ENCODE results near the gene MGME1.

Gene MGME1

DNA sequence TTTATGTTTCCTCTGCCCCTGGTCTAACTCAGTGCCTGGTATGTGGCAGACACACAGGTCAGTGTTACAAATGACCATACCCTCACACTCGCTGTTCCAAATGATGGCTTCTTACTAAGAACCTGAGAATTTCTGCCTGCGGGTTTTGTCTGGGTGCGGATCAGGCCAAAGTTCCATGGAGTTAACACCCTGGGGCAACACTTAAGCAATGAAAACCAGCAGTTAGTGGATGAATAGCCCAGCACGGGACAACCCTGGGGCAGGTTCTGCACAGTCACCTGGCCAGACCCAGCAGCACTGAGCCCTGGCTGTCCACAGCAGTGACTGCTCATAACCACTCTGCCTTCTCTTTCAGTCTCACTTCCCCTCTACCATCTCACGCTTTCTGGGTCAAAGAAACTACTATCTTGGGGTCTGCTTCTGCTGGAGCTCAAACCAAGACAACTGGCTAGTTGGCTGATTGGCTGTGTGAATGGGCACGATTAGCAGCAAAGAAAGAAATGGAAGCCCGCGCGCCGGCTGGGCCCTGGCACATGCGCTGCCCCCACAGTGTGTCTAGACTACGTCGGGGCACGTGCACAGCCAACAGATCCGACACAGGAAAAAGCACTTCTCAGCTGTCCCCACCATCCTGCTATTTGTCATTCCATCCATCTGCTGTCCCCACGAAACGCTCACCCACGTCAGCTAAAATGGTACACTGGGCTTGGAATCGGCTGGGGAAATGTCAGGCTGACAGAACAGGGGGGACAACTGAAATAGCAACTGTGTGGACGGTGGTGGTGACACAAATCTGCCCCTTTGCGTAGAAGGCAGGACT is 36.6 kb downstream of the MGME1 start:
- Mint-ChIP-seq H3K4me3 (peak overlapping the region; percentile 67), H3K9me3 (no peaks in the 10 kb centered on the region), H3K36me3 (no peaks in the 10 kb centered on the region), H3K27me3 (no peaks in the 10 kb centered on the region), H3K27ac (peak overlapping the region; percentile 32), H3K4me1 (peaks cover 18% of the 10 kb centered on the region)
- ATAC-seq (ENCODE audit: low read depth) = peak; percentile 82
- DNase-seq (ENCODE audit: low spot score in 2 of 2) = peak in 1 of 2 donors; percentile 33

GRCh38 chr20:18005990-18006364 is 37.2 kb downstream of the MGME1 start:
- ATAC-seq (ENCODE audit: low read depth) = no peak
- H3K36me3 Mint-ChIP-seq = no peaks in the 10 kb centered on the region

DNA sequence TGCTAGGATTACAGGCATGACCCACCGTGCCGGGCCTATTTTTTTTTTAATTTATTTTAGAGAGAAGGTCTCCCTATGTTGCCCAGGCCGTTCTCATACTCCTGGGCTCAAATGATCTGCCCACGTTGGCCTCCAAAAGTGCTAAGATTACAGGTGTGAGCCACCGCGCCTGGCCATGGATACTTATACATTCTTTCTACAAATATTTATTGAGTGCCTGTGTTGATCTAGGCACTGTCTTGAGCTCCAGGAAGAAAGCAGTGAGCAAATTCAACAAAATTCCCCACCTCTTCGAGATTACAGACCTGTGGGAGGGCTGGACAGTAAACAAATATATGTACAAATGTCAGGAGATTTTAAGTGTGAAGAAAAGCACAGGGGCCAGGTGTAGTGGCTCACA is 37.9 kb downstream of the MGME1 start:
- Mint-ChIP-seq H3K4me1 (peaks cover 18% of the 10 kb centered on the region), H3K27ac (no peak overlapping the region), H3K4me3 (no peak overlapping the region), H3K27me3 (no peaks in the 10 kb centered on the region), H3K36me3 (no peaks in the 10 kb centered on the region), H3K9me3 (no peaks in the 10 kb centered on the region)
- no peak for ATAC-seq (ENCODE audit: low read depth)
- no peak for DNase-seq (ENCODE audit: low spot score in 2 of 2)

More at GRCh38 chr20:18005990-18006364, 37.2 kb downstream of the MGME1 start:
- no peaks in the 10 kb centered on the region for H3K27me3 Mint-ChIP-seq
- no peak overlapping the region for H3K4me3 Mint-ChIP-seq
- H3K27ac Mint-ChIP-seq = peak overlapping the region; percentile 32
- DNase-seq (ENCODE audit: low spot score in 2 of 2) = no peak
- no peaks in the 10 kb centered on the region for H3K9me3 Mint-ChIP-seq
- H3K4me1 Mint-ChIP-seq = peaks cover 18% of the 10 kb centered on the region

DNA sequence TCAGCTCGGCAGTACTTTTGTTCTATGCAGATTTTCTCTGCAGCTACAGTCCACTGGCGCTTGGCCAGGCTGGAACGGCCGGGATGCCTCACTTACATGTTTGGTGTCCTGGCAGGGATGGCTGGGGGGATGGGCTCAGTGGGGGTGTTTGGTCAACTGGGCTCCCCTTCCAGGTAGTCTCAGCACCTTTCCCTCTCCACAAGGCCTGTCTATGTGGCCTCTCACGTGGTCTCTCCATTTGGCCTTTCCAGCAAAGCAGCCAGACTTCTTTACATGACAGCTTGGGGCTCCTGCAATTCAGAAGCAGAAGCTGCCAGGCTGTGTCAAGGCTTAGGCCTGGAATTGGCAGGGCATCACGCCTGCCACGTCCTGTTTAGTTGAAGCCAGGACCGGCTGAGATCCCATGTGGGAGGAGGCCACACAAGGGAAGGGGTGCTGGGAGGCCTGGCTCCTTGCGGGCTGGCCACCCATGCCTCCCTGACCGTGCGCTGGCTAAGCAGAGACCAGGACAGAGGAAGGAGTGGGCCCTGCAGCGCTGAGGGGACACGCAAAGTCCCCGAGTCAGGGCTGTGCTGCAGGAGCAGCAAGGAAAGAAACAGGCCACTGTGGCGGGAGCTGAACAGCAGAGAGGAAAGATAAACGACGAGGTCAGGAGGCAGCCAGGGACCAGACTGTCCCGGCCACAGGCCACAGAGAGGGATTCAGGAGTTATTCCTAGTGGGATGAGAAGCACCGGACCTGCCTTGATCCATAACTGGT is 38.9 kb downstream of the MGME1 start:
- Mint-ChIP-seq H3K9me3 (no peaks in the 10 kb centered on the region), H3K4me3 (no peak overlapping the region), H3K4me1 (peaks cover 22% of the 10 kb centered on the region), H3K27ac (no peak overlapping the region), H3K27me3 (peaks cover 2% of the 10 kb centered on the region), H3K36me3 (no peaks in the 10 kb centered on the region)
- DNase-seq (ENCODE audit: low spot score in 2 of 2) = no peak
- ATAC-seq (ENCODE audit: low read depth) = no peak

- peaks cover 2% of the 10 kb centered on the region for H3K27me3 Mint-ChIP-seq
- H3K9me3 Mint-ChIP-seq = no peaks in the 10 kb centered on the region
- ATAC-seq (ENCODE audit: low read depth) (no peak), DNase-seq (ENCODE audit: low spot score in 2 of 2) (no peak)
- H3K36me3 Mint-ChIP-seq = no peaks in the 10 kb centered on the region
- H3K4me3 Mint-ChIP-seq = no peak overlapping the region
- no peak overlapping the region for H3K27ac Mint-ChIP-seq
- peaks cover 16% of the 10 kb centered on the region for H3K4me1 Mint-ChIP-seq
Measured at GRCh38 chr20:18009116-18009515, 40.3 kb downstream of the MGME1 start.

- peaks cover 4% of the 10 kb centered on the region for H3K4me1 Mint-ChIP-seq
- H3K27ac Mint-ChIP-seq = no peak overlapping the region
- DNase-seq (ENCODE audit: low spot score in 2 of 2) (no peak), ATAC-seq (ENCODE audit: low read depth) (no peak)
- no peak overlapping the region for H3K4me3 Mint-ChIP-seq
- H3K36me3 Mint-ChIP-seq = no peaks in the 10 kb centered on the region
- peaks cover 2% of the 10 kb centered on the region for H3K27me3 Mint-ChIP-seq
- H3K9me3 Mint-ChIP-seq = no peaks in the 10 kb centered on the region
Measured at GRCh38 chr20:18011482-18011881, 42.7 kb downstream of the MGME1 start.

- DNase-seq (ENCODE audit: low spot score in 2 of 2) (no peak), ATAC-seq (ENCODE audit: low read depth) (no peak)
- no peaks in the 10 kb centered on the region for H3K9me3 Mint-ChIP-seq
- H3K27ac Mint-ChIP-seq = no peak overlapping the region
- H3K27me3 Mint-ChIP-seq = peaks cover 2% of the 10 kb centered on the region
- no peaks in the 10 kb centered on the region for H3K36me3 Mint-ChIP-seq
- H3K4me3 Mint-ChIP-seq = no peak overlapping the region
- peaks cover 4% of the 10 kb centered on the region for H3K4me1 Mint-ChIP-seq
Measured at GRCh38 chr20:18011951-18012645, 43.3 kb downstream of the MGME1 start.

DNA sequence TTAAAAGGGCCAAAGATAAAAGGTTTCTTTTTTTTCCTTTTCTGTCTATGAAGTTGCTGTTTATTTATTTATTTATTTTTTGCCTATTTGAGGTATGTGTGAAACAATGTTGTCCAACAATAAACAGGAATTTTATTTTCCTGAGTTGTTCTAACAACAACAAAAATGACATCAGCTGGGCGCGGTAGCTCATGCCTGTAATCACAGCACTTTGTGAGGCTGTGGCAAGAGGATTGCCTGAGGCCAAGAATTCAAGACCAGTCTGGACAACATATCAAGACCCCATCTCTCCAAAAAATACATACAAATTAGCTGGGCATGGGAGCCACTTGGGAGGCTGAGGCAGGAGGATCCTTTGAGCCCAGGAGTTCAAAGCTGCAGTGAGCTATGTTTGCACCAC is 44.1 kb downstream of the MGME1 start:
- peaks cover 2% of the 10 kb centered on the region for H3K27me3 Mint-ChIP-seq
- no peak overlapping the region for H3K27ac Mint-ChIP-seq
- peaks cover 4% of the 10 kb centered on the region for H3K4me1 Mint-ChIP-seq
- ATAC-seq (ENCODE audit: low read depth) (no peak), DNase-seq (ENCODE audit: low spot score in 2 of 2) (no peak)
- no peak overlapping the region for H3K4me3 Mint-ChIP-seq
- no peaks in the 10 kb centered on the region for H3K9me3 Mint-ChIP-seq
- H3K36me3 Mint-ChIP-seq = no peaks in the 10 kb centered on the region

GRCh38 chr20:18014411-18014810 is 45.6 kb downstream of the MGME1 start:
- Mint-ChIP-seq H3K27ac (no peak overlapping the region), H3K4me1 (peaks cover 10% of the 10 kb centered on the region)
- no peak for ATAC-seq (ENCODE audit: low read depth)

GRCh38 chr20:18016772-18017171 is 48.0 kb downstream of the MGME1 start:
- Mint-ChIP-seq H3K27ac (no peak overlapping the region), H3K4me3 (no peak overlapping the region), H3K36me3 (no peaks in the 10 kb centered on the region), H3K4me1 (peaks cover 9% of the 10 kb centered on the region), H3K9me3 (no peaks in the 10 kb centered on the region), H3K27me3 (peaks cover 5% of the 10 kb centered on the region)
- no peak for ATAC-seq (ENCODE audit: low read depth)
- DNase-seq (ENCODE audit: low spot score in 2 of 2) = no peak

More at GRCh38 chr20:18014411-18014810, 45.6 kb downstream of the MGME1 start:
- Mint-ChIP-seq H3K27me3 (peaks cover 5% of the 10 kb centered on the region), H3K9me3 (no peaks in the 10 kb centered on the region), H3K4me3 (no peak overlapping the region), H3K36me3 (no peaks in the 10 kb centered on the region)
- no peak for DNase-seq (ENCODE audit: low spot score in 2 of 2)

- no peak overlapping the region for H3K4me3 Mint-ChIP-seq
- H3K9me3 Mint-ChIP-seq = no peaks in the 10 kb centered on the region
- DNase-seq (ENCODE audit: low spot score in 2 of 2) (no peak), ATAC-seq (ENCODE audit: low read depth) (no peak)
- H3K36me3 Mint-ChIP-seq = no peaks in the 10 kb centered on the region
- H3K27ac Mint-ChIP-seq = no peak overlapping the region
- peaks cover 3% of the 10 kb centered on the region for H3K27me3 Mint-ChIP-seq
- H3K4me1 Mint-ChIP-seq = peaks cover 5% of the 10 kb centered on the region
Measured at GRCh38 chr20:18018100-18018499, 49.3 kb downstream of the MGME1 start.

GRCh38 chr20:18019068-18019467 is 50.2 kb downstream of the MGME1 start:
- Mint-ChIP-seq H3K36me3 (no peaks in the 10 kb centered on the region), H3K4me1 (peaks cover 5% of the 10 kb centered on the region), H3K9me3 (no peaks in the 10 kb centered on the region), H3K27me3 (peaks cover 3% of the 10 kb centered on the region), H3K27ac (no peak overlapping the region), H3K4me3 (no peak overlapping the region)
- DNase-seq (ENCODE audit: low spot score in 2 of 2) = no peak
- peak; percentile 72 for ATAC-seq (ENCODE audit: low read depth)

- Mint-ChIP-seq H3K27ac (no peak overlapping the region), H3K9me3 (no peaks in the 10 kb centered on the region), H3K4me1 (peaks cover 5% of the 10 kb centered on the region), H3K27me3 (peaks cover 3% of the 10 kb centered on the region), H3K36me3 (no peaks in the 10 kb centered on the region), H3K4me3 (no peak overlapping the region)
- DNase-seq (ENCODE audit: low spot score in 2 of 2) (no peak), ATAC-seq (ENCODE audit: low read depth) (no peak)
Measured at GRCh38 chr20:18020931-18021330, 52.1 kb downstream of the MGME1 start.

DNA sequence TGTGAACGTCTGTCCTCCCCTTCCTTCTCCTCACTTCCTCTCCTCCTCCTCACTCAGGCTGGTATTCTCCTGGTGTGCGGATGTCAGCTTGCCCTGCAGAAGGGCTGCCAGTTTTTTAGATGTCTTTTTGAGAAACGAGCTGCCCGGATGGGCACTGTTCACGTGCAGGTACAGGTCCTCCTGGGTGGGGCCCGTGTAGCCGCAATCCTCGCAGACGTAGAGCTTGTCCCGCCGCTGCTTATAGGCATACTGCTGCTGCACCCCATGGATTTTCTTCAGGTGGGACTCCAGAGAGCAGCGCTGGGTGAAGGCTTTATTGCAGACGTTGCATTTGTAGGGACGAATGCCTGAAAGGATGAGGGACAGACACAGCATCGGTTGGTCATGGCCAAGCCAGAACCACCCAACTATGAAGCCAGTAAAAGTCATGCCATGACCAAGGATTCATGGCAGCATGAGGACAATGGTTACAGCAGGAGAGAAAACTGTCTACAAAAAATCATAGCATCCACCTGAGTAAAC is 55.8 kb downstream of the MGME1 start:
- no peaks in the 10 kb centered on the region for H3K9me3 Mint-ChIP-seq
- H3K4me1 Mint-ChIP-seq = no peaks in the 10 kb centered on the region
- ATAC-seq (ENCODE audit: low read depth) (no peak), DNase-seq (ENCODE audit: low spot score in 2 of 2) (no peak)
- H3K36me3 Mint-ChIP-seq = no peaks in the 10 kb centered on the region
- H3K27ac Mint-ChIP-seq = no peak overlapping the region
- H3K4me3 Mint-ChIP-seq = no peak overlapping the region
- H3K27me3 Mint-ChIP-seq = peaks cover 2% of the 10 kb centered on the region

All from memory B cell (primary cell).